Measurements from ENCODE around the gene SERPINA12.
"Not testable (repeated sequence)": the region's sequence is repeated elsewhere in the genome, so short reads cannot be mapped to it uniquely, and the experiment has no call there.

SERPINA12 gene

GRCh38 chr14:94494085-94494484 lies 15.2 kb downstream of the SERPINA12 start:
- in situ Hi-C loops (cut with HindIII; ENCODE audit: low sequenced_read_pairs) = no loop called here

GRCh38 chr14:94491511-94491910 lies 17.8 kb downstream of the SERPINA12 start:
- in situ Hi-C loops (cut with HindIII; ENCODE audit: low sequenced_read_pairs) = no loop called here

GRCh38 chr14:94489336-94489735 lies 19.9 kb downstream of the SERPINA12 start:
- in situ Hi-C loops (cut with HindIII; ENCODE audit: low sequenced_read_pairs) = no loop called here

- in situ Hi-C loops (cut with HindIII; ENCODE audit: low sequenced_read_pairs) = no loop called here
These were observed 22.4 kb downstream of the SERPINA12 start for GRCh38 chr14:94486883-94487282.

GRCh38 chr14:94485944-94486841 lies 23.1 kb downstream of the SERPINA12 start:
- in situ Hi-C loops (cut with HindIII; ENCODE audit: low sequenced_read_pairs) = no loop called here

- in situ Hi-C loops (cut with HindIII; ENCODE audit: low sequenced_read_pairs) = no loop called here
These were observed 24.8 kb downstream of the SERPINA12 start for GRCh38 chr14:94484481-94484880.

- in situ Hi-C loops (cut with HindIII; ENCODE audit: low sequenced_read_pairs) = no loop called here
These were observed 25.5 kb downstream of the SERPINA12 start for GRCh38 chr14:94483729-94484275.

- in situ Hi-C loops (cut with HindIII; ENCODE audit: low sequenced_read_pairs) = no loop called here
These were observed 26.2 kb downstream of the SERPINA12 start for GRCh38 chr14:94483071-94483451.

- in situ Hi-C loops (cut with HindIII; ENCODE audit: low sequenced_read_pairs) = not testable (repeated sequence)
These were observed 26.9 kb downstream of the SERPINA12 start for GRCh38 chr14:94482132-94483070.

- in situ Hi-C loops (cut with HindIII; ENCODE audit: low sequenced_read_pairs) = no loop called here
These were observed 27.7 kb downstream of the SERPINA12 start for GRCh38 chr14:94481468-94482131.

- in situ Hi-C loops (cut with HindIII; ENCODE audit: low sequenced_read_pairs) = no loop called here
These were observed 28.5 kb downstream of the SERPINA12 start for GRCh38 chr14:94480809-94481208.

GRCh38 chr14:94478420-94478819 lies 30.8 kb downstream of the SERPINA12 start:
- in situ Hi-C loops (cut with HindIII; ENCODE audit: low sequenced_read_pairs) = no loop called here

GRCh38 chr14:94476023-94476422 lies 33.2 kb downstream of the SERPINA12 start, which contains the start of gene SERPINA9:
Gene SERPINA9, minus strand, starts transcription at chr14:94476197. Its CDS starts 6,357 bp downstream, at chr14:94469840.
- in situ Hi-C loops (cut with HindIII; ENCODE audit: low sequenced_read_pairs) = no loop called here

- in situ Hi-C loops (cut with HindIII; ENCODE audit: low sequenced_read_pairs) = no loop called here
These were observed 34.7 kb downstream of the SERPINA12 start for GRCh38 chr14:94474581-94475031.

GRCh38 chr14:94473666-94474410 lies 35.4 kb downstream of the SERPINA12 start:
- in situ Hi-C loops (cut with HindIII; ENCODE audit: low sequenced_read_pairs) = no loop called here

GRCh38 chr14:94472842-94473241 lies 36.4 kb downstream of the SERPINA12 start:
- in situ Hi-C loops (cut with HindIII; ENCODE audit: low sequenced_read_pairs) = no loop called here

GRCh38 chr14:94471045-94471444 lies 38.2 kb downstream of the SERPINA12 start:
- in situ Hi-C loops (cut with HindIII; ENCODE audit: low sequenced_read_pairs) = no loop called here

GRCh38 chr14:94470311-94470710 lies 39.0 kb downstream of the SERPINA12 start:
- in situ Hi-C loops (cut with HindIII; ENCODE audit: low sequenced_read_pairs) = no loop called here

GRCh38 chr14:94469261-94469660 lies 40.0 kb downstream of the SERPINA12 start:
- in situ Hi-C loops (cut with HindIII; ENCODE audit: low sequenced_read_pairs) = no loop called here
